Neural cell (in vitro differentiated cells): ENCODE results near the gene NR2C2. TPM values are rescaled to one million over a fixed set of nuclear protein-coding genes. Genes with fewer than 3 reads are reported as not detected.

Experiments used
- H2AFZ ChIP-seq: fragments of 200-600, 300-800 bp; sonication (generic), shearing (Covaris generic); 2 replicates; pipeline ENCODE4 v1.6.0; 2014; ENCODE audit warnings: low read depth, mild to moderate bottlenecking, antibody characterized with exemption, low read length, moderate library complexity
- H3F3A ChIP-seq: fragments of 200-600 bp; shearing (Covaris generic); 2 replicates; pipeline ENCODE4 v1.6.1; 2016; ENCODE audit warnings: mild to moderate bottlenecking, moderate library complexity, mixed read lengths, antibody characterized with exemption, low read length; ENCODE audit not compliant: insufficient read depth, poor library complexity, severe bottlenecking
- H3K27ac ChIP-seq: fragments of 200-600, 300-800 bp; sonication (generic), shearing (Covaris generic); 2 replicates; pipeline ENCODE4 v1.5.1; 2014; ENCODE audit warnings: mild to moderate bottlenecking, low read length, moderate library complexity
- H3K27me3 ChIP-seq: fragments of 300-800, 200-600 bp; sonication (generic), shearing (Covaris generic); 2 replicates; pipeline ENCODE4 v1.6.0; 2014; ENCODE audit warnings: mild to moderate bottlenecking, low read depth, low read length, moderate library complexity; ENCODE audit not compliant: insufficient read depth
- H3K36me3 ChIP-seq: fragments of 300-800, 200-600 bp; sonication (generic), shearing (Covaris generic); 2 replicates; pipeline ENCODE4 v1.5.1; 2014; ENCODE audit warnings: mild to moderate bottlenecking, antibody characterized with exemption, low read length, moderate library complexity; ENCODE audit not compliant: insufficient read depth
- H3K4me2 ChIP-seq: fragments of 300-800, 200-600 bp; sonication (generic), shearing (Covaris generic); 2 replicates; pipeline ENCODE4 v1.6.0; 2014; ENCODE audit warnings: mild to moderate bottlenecking, low read length
- H3K4me3 ChIP-seq: fragments of 300-800, 200-600 bp; sonication (generic), shearing (Covaris generic); 2 replicates; pipeline ENCODE4 v1.5.1; 2014; ENCODE audit warnings: mild to moderate bottlenecking, low read length, moderate library complexity
- H3K79me2 ChIP-seq: fragments of 200-600 bp; shearing (Covaris generic); replicated peaks from 2 replicates; pipeline ENCODE4 v1.6.0; 2014; ENCODE audit warnings: mild to moderate bottlenecking, low read length, moderate library complexity; ENCODE audit not compliant: insufficient read depth
- H3K9ac ChIP-seq: fragments of 300-800, 200-600 bp; sonication (generic), shearing (Covaris generic); 2 replicates; pipeline ENCODE4 v1.6.1; 2016; ENCODE audit warnings: mild to moderate bottlenecking, low read length, mixed read lengths
- H3K9me2 ChIP-seq: fragments of 200-600 bp; shearing (Covaris generic); 2 replicates; pipeline ENCODE4 v1.6.1; 2016; ENCODE audit warnings: mild to moderate bottlenecking, low read length, mixed read lengths; ENCODE audit not compliant: insufficient read depth
- H3K9me3 ChIP-seq: fragments of 200-600, 300-800 bp; sonication (generic), shearing (Covaris generic); 2 replicates; pipeline ENCODE4 v1.6.1; 2016; ENCODE audit warnings: mild to moderate bottlenecking, mixed run types, low read length, moderate library complexity, mixed read lengths
- H4K20me1 ChIP-seq: fragments of 200-600 bp; shearing (Covaris generic); 2 replicates; pipeline ENCODE4 v1.6.1; 2016; ENCODE audit warnings: mild to moderate bottlenecking, mixed run types; ENCODE audit not compliant: insufficient read depth
- EP300 ChIP-seq: fragments of 450-650 bp; conservative IDR thresholded peaks from 2 replicates; pipeline ENCODE4 v1.6.1; 2014; ENCODE audit warnings: antibody characterized with exemption, mild to moderate bottlenecking, moderate library complexity; ENCODE audit not compliant: poor library complexity, severe bottlenecking
- EZH2 ChIP-seq: fragments of 200-600, 300-800 bp; shearing (Covaris generic), sonication (generic); IDR thresholded peaks from 2 replicates; pipeline ENCODE4 v1.6.1; 2014; ENCODE audit warnings: antibody characterized with exemption, low read length, borderline replicate concordance, mild to moderate bottlenecking; ENCODE audit not compliant: insufficient read depth, poor library complexity, severe bottlenecking
- MXI1 ChIP-seq: fragments of 450-650 bp; conservative IDR thresholded peaks from 2 replicates; pipeline ENCODE4 v1.6.1; 2014; ENCODE audit warnings: antibody characterized with exemption, mild to moderate bottlenecking; ENCODE audit not compliant: poor library complexity, severe bottlenecking
- POLR2AphosphoS5 ChIP-seq: IDR thresholded peaks from 2 replicates; pipeline ENCODE4 v1.6.1; 2012
- RAD21 ChIP-seq: fragments of 450-650 bp; conservative IDR thresholded peaks from 2 replicates; pipeline ENCODE4 v1.6.1; 2014; ENCODE audit warnings: antibody characterized with exemption, mild to moderate bottlenecking, moderate library complexity
- REST ChIP-seq: IDR thresholded peaks from 2 replicates; pipeline ENCODE4 v1.6.1; 2012; ENCODE audit warnings: borderline replicate concordance
- SMC3 ChIP-seq: fragments of 450-650 bp; conservative IDR thresholded peaks from 2 replicates; pipeline ENCODE4 v1.6.1; 2014; ENCODE audit warnings: antibody characterized with exemption, mild to moderate bottlenecking, moderate library complexity; ENCODE audit not compliant: poor library complexity
- TAF1 ChIP-seq: IDR thresholded peaks from 2 replicates; pipeline ENCODE4 v1.6.1; 2012; ENCODE audit warnings: low read depth
- polyA plus RNA-seq: library from polyadenylated mRNA; depleted of rRNA; stranded (reverse); fragments of >200 nt; gene quantifications from 2 replicates; pipeline ENCODE4 v1.2.3, GENCODE V29; 2014
- TF ChIP-seq, protein P1 (sequence below): fragments of 450-650 bp; IDR thresholded peaks from 2 replicates; pipeline ENCODE4 v1.5.1; 2014; ENCODE audit warnings: antibody characterized with exemption, mild to moderate bottlenecking, moderate library complexity; ENCODE audit not compliant: poor library complexity, severe bottlenecking

NR2C2 gene
- polyA plus RNA-seq, 1 donor from 2014 or later = 37.5 TPM

- TF ChIP-seq, protein P1, sequence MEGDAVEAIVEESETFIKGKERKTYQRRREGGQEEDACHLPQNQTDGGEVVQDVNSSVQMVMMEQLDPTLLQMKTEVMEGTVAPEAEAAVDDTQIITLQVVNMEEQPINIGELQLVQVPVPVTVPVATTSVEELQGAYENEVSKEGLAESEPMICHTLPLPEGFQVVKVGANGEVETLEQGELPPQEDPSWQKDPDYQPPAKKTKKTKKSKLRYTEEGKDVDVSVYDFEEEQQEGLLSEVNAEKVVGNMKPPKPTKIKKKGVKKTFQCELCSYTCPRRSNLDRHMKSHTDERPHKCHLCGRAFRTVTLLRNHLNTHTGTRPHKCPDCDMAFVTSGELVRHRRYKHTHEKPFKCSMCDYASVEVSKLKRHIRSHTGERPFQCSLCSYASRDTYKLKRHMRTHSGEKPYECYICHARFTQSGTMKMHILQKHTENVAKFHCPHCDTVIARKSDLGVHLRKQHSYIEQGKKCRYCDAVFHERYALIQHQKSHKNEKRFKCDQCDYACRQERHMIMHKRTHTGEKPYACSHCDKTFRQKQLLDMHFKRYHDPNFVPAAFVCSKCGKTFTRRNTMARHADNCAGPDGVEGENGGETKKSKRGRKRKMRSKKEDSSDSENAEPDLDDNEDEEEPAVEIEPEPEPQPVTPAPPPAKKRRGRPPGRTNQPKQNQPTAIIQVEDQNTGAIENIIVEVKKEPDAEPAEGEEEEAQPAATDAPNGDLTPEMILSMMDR = no peak
- TF ChIP-seq RAD21 (no peak), EZH2 (no peak), MXI1 (no peak), POLR2AphosphoS5 (no peak), TAF1 (no peak), EP300 (no peak), REST (no peak), SMC3 (no peak)
- Histone ChIP-seq H3K4me2 (no peak overlapping the region), H3K9me2 (no peaks in the 10 kb centered on the region), H3K27ac (no peak overlapping the region), H3K4me3 (no peak overlapping the region), H3K9ac (no peak overlapping the region), H3K79me2 (no peaks in the 10 kb centered on the region), H3K36me3 (no peaks in the 10 kb centered on the region), H4K20me1 (no peaks in the 10 kb centered on the region), H2AFZ (no peak overlapping the region), H3K27me3 (no peaks in the 10 kb centered on the region), H3K9me3 (no peaks in the 10 kb centered on the region), H3F3A (no peaks in the 10 kb centered on the region)
These were observed 35.7 kb upstream of the NR2C2 start for GRCh38 chr3:14911651-14912050.

- no peak overlapping the region for H3K4me3 ChIP-seq
- no peaks in the 10 kb centered on the region for H3K79me2 ChIP-seq
- TF ChIP-seq POLR2AphosphoS5 (no peak), TAF1 (no peak), REST (no peak), EZH2 (no peak), SMC3 (no peak), EP300 (no peak), RAD21 (no peak), MXI1 (no peak)
- TF ChIP-seq, protein P1 = no peak
- H3K27me3 ChIP-seq = no peaks in the 10 kb centered on the region
- H3K4me2 ChIP-seq = no peak overlapping the region
- no peaks in the 10 kb centered on the region for H4K20me1 ChIP-seq
- H3K9ac ChIP-seq = no peak overlapping the region
- no peaks in the 10 kb centered on the region for H3K9me3 ChIP-seq
- H3K36me3 ChIP-seq = no peaks in the 10 kb centered on the region
- H3K9me2 ChIP-seq = no peaks in the 10 kb centered on the region
- H2AFZ ChIP-seq = no peak overlapping the region
- no peak overlapping the region for H3K27ac ChIP-seq
- H3F3A ChIP-seq = no peaks in the 10 kb centered on the region
These were observed 34.1 kb upstream of the NR2C2 start for GRCh38 chr3:14913071-14913925.
